ENCODE measurements around the gene FAM47E.

FAM47E gene

GRCh38 chr4:76214177-76214675 lies 37.3 kb upstream of the FAM47E start:
- no peak for DNase-seq (ENCODE audit: low spot score)

DNA sequence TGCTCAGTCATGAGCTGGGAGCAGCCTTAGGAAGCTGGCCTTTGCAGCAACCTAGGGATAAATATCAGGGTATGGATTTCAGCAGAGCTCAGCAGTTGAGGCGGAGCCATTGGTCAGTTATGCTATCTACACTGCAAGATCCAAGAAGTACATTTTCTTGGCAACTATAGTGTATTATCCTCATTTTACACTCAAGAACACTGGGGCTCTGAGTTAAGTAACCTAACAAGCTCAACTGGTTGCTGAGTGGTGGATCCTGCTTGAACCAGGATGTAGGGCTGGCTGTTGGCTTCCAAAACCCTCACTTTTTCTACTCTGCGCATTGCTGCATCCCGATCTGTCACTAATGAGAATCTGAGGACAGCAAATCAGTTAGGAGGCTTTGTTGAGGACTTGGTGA lies 36.4 kb upstream of the FAM47E start:
- DNase-seq (ENCODE audit: low spot score): no peak
- TF ChIP-seq, protein P1, sequence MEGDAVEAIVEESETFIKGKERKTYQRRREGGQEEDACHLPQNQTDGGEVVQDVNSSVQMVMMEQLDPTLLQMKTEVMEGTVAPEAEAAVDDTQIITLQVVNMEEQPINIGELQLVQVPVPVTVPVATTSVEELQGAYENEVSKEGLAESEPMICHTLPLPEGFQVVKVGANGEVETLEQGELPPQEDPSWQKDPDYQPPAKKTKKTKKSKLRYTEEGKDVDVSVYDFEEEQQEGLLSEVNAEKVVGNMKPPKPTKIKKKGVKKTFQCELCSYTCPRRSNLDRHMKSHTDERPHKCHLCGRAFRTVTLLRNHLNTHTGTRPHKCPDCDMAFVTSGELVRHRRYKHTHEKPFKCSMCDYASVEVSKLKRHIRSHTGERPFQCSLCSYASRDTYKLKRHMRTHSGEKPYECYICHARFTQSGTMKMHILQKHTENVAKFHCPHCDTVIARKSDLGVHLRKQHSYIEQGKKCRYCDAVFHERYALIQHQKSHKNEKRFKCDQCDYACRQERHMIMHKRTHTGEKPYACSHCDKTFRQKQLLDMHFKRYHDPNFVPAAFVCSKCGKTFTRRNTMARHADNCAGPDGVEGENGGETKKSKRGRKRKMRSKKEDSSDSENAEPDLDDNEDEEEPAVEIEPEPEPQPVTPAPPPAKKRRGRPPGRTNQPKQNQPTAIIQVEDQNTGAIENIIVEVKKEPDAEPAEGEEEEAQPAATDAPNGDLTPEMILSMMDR (IDR thresholded peaks at IDR 0.05; ENCODE audit: extremely low read depth, missing control alignments): no peak

More at GRCh38 chr4:76214177-76214675, 37.3 kb upstream of the FAM47E start:
- TF ChIP-seq, protein P1 (IDR thresholded peaks at IDR 0.05; ENCODE audit: extremely low read depth, missing control alignments): no peak

DNA sequence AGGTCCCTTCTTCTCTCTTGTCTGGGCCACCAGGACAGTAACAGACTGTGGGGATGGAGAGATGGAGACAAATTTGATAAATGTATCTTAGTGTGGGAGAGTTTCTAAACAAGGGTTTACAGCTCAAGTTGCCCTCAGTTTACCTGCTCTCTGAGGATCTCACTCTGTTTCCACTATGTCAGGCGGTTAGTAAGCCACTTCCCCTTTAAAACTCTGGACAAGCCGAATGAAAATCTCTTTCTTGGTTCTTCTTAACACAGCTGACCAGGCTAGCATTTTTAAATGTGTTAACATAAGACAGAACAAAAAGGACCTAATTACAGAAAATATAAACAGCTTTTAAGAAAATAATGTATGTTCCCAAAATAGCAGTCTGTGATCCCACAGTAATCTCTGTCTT lies 35.0 kb upstream of the FAM47E start:
- DNase-seq (ENCODE audit: low spot score): no peak
- TF ChIP-seq, protein P1 (IDR thresholded peaks at IDR 0.05; ENCODE audit: extremely low read depth, missing control alignments): no peak

DNA sequence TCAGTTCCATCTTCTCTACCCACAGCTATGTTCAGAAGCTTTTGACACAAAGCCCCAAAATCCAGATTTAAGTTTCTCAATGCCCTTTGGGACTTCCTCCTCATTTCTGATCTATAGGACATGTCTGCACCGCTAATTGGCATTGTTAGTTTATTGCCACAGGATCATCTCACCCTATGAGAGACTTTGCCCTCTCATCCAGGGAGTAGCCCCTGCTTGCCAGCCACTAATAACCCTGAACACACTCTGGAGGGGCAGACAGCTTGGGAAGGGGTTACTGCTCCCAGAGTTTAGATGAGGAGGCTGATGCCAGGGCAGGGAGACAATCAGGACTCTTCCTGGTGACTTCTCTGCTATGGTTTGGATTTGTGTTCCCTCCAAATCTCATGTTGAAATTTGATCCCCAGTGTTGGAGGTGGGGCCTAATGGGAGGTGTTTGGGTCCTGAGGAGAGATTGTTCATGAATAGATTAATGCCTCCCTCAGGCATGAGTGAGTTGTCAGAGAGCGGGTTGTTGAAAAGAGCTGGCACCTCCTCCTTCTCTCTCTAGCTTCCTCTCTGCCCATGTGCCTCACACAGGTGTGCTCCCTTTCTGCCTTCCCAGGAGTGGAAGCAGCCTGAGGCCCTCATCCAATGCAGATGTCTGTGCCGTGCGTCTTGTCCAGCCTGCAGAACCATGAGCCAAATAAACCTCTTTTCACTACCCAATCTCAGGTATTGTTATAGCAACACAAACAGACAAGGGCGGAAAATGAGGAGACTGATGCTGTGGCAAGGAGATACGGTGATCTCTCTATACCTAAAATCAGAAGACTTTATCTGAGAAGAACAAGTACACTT lies 34.3 kb upstream of the FAM47E start:
- no peak for DNase-seq (ENCODE audit: low spot score)
- TF ChIP-seq, protein P1 (IDR thresholded peaks at IDR 0.05; ENCODE audit: extremely low read depth, missing control alignments): no peak

DNA sequence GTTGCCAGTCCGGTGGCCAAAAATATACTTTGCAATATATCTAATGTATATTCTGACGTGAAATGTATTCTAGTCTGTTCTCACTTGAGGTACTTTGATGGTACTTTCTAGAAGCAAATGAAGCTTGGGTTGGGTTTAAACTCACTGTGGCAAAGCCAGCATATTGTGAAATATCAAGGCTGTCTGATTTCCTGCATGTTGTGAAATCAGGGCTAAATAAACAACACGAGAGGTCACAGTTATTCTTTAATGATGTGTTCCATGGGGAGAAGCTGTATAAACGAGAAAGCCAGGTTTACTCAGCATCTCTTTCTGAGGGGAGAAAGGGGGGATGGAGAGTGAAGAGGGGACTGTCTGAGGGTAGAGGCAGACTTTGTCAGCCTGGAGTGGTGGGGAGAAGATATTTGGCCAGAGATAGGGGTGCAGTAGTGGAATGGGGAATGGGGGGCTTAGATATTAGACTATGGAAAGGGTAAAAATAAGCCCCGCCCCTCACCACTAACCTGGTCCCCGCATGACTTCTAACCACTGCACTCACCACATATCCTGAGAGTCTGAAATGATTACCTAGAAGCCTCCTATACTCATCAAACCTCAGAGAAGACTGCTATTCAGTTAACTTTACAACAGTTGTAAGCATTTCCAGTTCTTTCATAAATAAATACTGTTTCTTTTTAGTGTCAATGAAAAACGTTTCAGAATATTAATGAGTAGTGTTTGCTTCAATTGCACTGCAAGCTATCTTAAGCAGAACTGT lies 32.0 kb upstream of the FAM47E start:
- DNase-seq (ENCODE audit: low spot score): no peak
- TF ChIP-seq, protein P1 (IDR thresholded peaks at IDR 0.05; ENCODE audit: extremely low read depth, missing control alignments): no peak

- TF ChIP-seq, protein P1 (IDR thresholded peaks at IDR 0.05; ENCODE audit: extremely low read depth, missing control alignments): no peak
- DNase-seq (ENCODE audit: low spot score): no peak
Observed at GRCh38 chr4:76224171-76224570, 27.4 kb upstream of the FAM47E start.

- TF ChIP-seq, protein P1 (IDR thresholded peaks at IDR 0.05; ENCODE audit: extremely low read depth, missing control alignments): no peak
- no peak for DNase-seq (ENCODE audit: low spot score)
Observed at GRCh38 chr4:76226418-76226817, 25.1 kb upstream of the FAM47E start.

All from GM20000 (cell line).